OCI-LY7 (cell line): ENCODE data around the gene TPK1.

Experiments
- EZH2phosphoT487 ChIP-seq: fragments of 200-600 bp; sonication (generic); IDR thresholded peaks from 2 replicates; pipeline ENCODE4 v1.6.1; 2018; ENCODE audit warnings: low read depth, borderline replicate concordance, mild to moderate bottlenecking, mixed run types, antibody characterized with exemption, low read length, moderate library complexity, mixed read lengths
- TF ChIP-seq, protein P1 (sequence below): fragments of 200-600 bp; sonication (generic); conservative IDR thresholded peaks from 2 replicates; pipeline ENCODE4 v1.5.1; 2014; ENCODE audit warnings: mild to moderate bottlenecking, antibody characterized with exemption, low read length, moderate library complexity, mixed read lengths

DNA sequence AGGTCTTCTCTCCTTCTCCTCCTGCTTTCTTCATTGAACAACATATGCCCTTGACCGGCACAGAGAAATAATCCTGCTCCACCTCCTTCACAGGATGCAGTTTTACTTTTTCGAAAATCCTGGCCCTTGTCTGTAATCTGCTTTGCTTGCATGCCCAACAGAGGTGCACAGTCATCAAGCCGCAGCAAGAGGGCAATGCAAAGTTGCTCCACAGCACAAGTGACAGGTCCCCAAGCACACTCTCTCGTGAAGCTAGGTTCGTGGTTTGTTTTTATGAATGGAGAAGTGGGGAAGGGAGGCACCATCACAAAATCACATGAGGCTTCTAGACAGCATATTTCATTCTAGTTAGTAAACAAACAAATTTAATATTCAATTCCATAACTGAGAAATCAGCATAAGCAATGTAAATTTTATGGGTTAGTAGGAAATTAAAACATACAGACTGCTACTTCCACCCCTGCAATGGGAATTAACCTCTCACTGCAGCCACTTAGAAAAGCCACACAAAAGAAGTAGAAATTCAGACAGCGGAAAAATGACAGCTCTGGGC, 178.8 kb downstream of the TPK1 start:
- TF ChIP-seq, protein P1, sequence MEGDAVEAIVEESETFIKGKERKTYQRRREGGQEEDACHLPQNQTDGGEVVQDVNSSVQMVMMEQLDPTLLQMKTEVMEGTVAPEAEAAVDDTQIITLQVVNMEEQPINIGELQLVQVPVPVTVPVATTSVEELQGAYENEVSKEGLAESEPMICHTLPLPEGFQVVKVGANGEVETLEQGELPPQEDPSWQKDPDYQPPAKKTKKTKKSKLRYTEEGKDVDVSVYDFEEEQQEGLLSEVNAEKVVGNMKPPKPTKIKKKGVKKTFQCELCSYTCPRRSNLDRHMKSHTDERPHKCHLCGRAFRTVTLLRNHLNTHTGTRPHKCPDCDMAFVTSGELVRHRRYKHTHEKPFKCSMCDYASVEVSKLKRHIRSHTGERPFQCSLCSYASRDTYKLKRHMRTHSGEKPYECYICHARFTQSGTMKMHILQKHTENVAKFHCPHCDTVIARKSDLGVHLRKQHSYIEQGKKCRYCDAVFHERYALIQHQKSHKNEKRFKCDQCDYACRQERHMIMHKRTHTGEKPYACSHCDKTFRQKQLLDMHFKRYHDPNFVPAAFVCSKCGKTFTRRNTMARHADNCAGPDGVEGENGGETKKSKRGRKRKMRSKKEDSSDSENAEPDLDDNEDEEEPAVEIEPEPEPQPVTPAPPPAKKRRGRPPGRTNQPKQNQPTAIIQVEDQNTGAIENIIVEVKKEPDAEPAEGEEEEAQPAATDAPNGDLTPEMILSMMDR, result no peak
- TF ChIP-seq EZH2phosphoT487, result no peak
